Fibroblast of skin of right biceps (primary cell): ENCODE measurements around the gene EYA2.
"Not testable (repeated sequence)": the region's sequence is repeated elsewhere in the genome, so short reads cannot be mapped to it uniquely, and the experiment has no call there.

Experiments
- DNase-seq: peaks from one replicate; pipeline ENCODE4 v3.0.0-alpha.2; 2013

The EYA2 gene

DNA sequence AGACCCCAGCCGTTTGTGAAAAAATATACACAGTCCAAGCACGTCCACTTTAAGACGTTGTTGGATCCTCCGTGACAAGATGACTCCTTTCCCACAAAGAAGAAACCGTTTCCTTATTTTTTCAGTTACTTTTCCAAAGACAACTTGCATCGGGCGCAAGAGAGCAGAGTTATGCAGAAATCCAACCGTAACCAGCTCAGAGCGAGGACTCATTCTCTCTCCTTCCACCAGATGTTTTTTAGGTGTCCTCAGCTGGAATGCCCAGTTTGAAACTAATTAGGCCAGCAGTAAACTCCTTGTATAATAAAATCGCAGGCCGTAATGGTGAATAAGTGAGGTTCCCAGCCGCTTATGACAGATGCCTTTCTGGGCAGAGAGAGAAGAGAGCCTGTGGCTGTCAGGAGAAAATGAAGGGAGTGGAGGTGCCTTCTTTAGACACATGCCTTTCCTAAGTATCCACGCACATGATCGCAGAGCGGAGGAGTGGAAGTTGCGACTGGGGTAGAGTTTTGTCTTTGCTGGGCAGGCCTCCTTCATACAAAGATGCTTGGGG lies 2.8 kb downstream of the EYA2 start:
- no peak for DNase-seq

DNA sequence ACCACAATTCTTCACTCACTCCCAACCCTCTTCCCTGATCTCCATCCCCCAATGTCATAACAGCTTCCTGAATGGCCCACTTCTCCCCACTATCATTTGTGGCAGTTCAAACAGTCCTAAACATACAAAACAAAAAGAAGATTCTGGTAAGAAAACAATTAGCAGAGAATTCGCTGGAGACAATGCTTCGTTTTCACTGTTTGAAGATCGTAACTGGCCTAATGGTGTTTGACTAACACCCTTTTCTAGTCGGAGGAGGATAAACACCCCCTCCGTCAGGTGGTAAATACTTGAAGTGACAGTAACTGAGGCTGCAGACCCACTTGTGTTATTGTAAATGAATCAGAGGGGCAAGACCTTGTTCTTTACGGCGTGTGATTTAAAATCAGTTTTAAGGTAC lies 3.8 kb downstream of the EYA2 start:
- no peak for DNase-seq

DNA sequence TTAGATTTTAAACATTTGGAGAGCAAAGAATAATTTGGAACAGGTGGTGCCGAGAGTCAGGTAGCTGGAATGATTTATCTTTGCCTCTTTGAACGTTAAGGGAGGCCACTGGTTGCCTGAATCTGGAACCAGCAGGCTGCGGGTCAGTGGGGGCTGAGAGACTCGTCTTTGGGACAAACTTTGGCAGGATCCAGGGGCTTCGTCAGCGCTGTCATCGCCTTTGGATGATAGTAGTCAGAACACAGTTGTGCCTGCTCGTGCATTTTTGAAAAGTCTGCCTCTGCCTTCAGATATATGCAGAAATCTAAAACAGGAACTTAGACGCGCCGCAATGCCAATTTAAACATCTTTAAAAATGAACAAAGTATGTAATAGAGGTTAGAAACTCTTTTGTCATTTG lies 5.0 kb downstream of the EYA2 start:
- DNase-seq: no peak

DNA sequence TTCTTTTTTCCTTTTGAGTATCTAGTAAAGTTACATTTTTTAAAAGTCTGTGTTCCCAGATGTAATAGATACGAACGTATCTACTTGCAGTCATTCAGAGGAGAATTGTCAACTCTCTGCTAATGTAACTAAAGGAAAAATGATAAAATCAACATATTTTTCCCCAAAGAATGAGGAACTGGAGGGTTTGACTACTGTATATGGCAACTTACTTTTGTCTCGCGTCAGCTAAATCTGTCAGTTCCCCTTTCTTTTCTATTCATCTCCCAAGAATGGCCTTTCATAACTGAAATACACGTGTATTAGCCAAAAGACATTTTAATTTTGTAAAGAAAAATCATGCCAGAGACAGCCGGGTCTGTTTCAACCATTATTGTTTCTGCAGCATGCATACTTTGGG lies 5.4 kb downstream of the EYA2 start:
- no peak for DNase-seq

DNA sequence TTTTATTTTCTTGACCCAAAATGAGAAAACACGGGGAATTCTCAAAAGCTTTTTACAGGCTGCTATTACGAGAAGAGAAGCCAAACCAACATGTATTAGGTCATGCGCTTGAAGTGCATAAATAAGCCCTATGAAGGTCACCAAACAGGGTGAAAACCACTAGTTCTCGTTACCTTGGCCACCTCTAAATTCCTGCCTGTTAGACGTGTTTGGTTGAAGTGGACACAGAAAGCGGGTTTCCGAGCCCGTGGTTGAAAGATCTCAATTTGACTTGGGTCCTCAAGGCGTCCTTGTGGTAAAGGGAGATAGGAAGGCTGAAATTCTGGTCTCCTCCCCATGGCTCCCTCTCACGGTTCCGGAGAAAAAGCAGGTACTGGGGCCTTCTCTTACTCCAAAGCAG lies 6.2 kb downstream of the EYA2 start:
- DNase-seq: no peak

DNA sequence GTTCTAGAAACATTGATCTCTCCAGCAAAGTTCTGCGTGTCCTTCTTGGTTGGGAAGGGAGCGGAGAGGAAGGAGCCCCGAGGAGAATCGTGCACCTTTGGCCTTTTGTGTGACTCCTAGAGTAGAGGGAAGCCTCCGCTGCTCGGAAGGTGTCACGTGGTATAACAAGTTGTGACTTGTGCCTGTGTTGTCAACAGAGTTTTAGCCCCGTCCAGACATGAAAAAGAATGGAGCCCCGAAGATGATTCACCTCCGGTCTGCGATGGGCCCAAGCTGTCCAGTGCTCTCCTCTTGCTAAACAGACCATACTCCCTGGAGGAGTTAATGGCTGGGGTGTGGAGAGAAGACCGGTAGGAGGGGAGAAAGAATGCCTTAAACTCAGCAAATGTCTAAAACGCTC lies 7.0 kb downstream of the EYA2 start:
- DNase-seq: no peak

DNA sequence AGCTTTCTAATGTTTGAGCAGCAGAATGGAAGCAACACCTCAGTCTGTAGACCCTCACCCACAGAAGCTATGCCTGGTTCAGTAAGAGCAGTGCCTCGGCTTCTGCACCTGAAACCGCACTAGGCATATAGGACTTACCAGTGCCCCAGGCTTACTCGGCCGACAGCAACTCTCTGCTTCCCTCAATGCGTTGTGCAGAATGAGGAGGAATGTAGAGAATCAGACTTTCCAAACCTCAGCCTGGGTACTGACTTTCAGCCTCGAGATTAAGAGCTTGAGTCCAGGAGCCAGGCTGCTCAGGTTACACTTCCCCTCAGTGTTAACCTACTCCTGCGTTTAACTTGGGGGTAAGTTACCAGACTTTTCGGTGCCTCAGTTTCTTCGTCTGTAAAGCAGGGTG lies 8.6 kb downstream of the EYA2 start:
- DNase-seq: no peak

DNA sequence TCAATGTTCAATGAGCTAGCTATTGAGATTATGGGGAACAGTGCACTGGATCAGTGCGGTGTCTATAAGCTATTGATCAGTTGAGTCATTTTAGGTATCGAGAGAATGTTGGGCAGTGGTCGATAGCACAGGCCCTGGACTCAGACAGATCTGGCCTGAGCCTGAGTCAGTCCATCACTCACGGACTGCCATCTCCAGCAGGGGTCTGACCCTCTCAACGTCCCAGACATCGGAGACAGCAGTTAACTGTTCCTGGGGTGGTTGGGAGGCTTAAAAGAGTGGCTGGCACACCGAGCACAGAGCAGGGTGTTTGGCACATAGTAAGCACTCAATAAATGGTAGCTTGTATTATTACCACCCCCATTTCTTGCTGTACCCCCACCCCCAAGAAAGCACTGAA lies 9.3 kb downstream of the EYA2 start:
- DNase-seq: no peak

DNA sequence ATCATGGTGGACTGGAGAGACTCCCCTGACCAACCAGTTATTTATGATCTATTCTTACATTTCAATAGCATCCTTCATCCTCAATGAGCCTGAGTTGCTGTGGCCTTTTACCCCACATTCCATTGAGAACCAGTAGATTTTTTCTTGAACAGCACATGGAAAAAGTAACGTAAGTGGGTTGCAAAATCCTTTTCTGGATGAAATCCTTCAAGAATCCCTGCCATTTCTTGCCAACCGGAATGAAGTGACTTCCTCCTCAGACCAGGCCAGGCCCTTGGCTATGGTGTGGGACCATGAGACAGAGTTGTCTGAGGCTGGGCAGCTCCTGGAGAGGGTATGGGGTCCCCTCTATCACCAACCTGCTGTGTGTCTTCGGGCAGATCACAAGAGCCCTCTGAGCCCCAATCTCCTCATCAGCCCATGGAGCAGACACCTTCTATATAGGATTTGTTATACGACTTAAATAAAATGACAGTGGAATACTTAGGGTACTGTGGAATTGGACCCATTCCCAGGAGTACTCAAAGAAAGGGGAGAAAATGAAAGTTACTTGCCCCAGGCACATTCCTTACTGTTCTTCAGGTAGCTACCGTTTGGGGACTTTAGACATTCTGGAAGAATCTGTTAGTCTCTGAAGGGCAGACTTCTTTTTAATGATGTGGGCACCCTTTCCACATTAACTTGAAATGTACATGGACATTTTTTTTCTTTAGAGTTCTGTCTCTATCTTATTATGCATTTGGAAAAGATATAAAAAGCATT lies 10.9 kb downstream of the EYA2 start:
- no peak for DNase-seq

DNA sequence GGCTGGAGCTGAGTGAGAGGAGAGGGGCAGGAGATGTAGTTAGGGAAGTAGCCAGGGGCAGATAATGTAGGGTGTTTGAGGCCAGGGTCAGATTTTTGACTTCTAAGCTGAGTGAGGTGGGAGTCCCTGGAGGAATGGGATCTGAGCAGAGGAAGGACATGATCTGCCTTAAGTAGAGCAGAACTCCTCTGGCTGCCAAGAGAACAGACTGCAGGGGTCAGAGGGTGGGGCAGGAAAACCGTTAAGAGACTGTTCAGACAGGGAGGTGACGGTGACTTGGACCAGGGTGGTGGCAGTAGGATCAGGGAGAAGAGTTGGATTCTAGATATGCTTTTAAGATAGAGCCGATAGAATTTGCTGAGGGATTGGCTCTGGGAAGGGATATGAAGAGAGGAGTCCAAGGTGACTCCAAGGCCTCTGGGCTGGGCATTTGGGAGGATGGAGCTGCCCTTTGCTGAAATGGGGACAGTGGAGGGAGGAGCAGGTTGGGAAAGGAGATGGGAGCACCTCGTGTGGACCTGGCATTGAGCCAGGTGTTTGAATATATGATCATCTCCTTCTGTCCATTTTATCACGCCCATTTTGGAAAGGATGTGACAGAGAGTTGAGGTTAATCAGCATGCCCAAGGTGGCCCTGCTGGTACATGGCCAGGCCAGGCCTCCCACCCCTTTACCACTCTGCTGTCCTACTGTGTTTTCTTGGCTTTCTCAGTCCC lies 18.8 kb downstream of the EYA2 start:
- DNase-seq: no peak

DNA sequence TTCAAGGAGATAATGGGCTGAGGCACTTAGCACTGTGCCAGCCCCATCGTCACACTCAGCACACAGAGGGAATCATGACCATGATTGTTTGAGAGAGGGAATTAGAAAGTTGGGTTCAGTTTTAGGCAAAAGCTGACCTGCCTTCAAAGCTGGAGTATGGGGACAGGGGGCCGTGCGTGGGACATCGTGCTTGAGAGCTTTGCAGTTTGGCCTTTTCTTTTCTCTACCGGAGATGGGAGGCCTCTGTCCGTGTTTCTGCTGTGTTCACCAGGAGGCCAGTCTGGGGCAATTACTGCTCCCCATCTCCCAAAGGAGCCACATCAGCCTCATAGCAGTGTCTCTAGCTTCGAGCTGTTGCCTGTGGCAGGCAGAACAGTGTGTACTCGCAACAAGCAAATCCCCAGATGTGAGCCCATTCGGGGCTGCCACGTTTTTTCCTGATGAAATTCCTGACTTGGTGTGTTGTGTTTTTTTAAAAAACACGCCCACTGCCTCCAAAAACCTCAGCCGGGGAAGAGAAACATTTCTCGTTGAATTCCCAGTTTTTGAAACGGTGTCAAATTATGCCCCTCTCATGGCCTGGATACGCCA lies 20.2 kb downstream of the EYA2 start:
- DNase-seq: no peak

DNA sequence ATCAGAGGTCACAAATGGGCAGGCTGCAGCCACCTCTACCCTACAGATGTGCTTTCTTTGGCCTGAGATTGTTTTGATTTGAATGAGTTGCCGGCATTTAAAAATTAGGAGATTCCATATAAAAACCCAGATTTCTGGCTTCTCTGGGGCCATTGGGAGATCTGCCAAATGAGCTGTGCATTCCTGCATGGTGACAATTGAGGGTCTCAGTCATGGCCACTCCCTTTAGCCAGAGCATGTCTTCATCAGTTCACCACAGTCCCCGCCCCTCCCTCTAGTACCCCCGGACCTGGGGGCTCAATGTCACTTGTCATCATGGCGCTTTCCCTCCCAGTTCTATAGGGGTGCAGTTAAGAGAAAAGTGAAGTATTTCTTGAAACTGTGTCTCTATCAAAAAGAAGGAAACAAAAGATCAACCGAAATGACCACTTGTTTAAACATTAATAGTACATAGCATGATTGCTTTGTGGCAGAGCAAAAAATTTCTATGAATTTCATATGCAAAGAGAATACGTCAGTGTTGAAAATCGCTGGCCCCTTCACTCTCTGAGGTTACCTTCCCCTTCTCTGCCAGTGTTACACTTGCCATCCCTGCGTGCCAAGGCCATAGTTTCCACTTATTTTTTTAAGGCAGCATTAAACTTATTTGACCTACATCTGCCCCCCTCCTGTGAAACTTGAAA lies 21.1 kb downstream of the EYA2 start:
- peak; percentile 44 for DNase-seq

DNA sequence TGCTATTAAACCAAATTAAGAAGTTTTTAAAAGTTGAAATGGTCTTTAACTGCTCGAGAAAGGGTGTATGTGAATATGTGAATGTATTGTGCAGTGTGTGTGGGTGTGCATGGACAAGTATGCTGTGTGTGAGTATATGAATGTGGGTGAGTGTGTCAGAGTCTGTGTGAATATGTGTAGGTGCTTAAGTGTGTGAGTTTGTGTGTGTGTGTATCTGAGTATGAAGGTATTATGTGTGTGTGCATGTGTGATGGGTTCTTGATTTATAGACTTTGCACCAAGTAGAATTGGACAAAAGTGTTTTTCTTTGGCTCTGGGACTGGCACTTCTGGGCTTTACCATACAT lies 21.6 kb downstream of the EYA2 start:
- no peak for DNase-seq

DNA sequence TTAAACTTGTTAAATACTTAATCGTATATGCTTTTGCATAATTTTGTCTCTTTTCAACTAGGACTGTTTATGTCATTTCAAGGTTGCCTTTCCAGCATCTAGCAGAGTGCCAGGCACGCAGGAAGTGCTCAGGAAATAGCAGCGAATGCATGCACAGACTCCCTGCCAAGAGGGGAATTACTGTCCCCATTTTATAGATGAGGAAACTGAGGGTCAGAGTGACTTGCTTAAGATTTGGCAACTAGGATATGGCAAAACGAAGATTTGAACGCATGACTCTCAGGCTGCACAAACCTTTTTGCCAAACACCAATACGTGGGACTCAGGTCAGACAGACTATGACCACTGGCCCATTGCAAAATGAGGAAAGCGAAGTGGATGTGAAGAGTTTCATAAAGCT lies 22.5 kb downstream of the EYA2 start:
- DNase-seq: no peak

DNA sequence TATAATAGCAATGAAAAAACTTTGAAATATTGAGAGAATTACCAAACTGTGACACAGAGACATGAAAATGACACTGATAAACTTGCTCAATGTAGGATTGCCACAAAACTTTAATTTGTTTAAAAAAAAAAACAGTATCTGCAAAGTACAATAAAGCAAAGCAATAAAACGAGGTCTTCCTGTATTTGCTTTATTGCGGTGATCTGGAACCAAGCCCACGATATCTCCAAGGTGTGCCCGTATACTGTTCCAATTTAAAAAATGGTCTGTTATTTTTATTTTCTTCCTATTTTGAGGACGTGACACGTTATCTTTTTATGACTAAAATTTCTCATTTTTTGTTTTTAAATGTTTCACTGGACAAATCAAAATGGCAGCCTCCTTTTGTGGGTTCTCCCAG lies 25.5 kb downstream of the EYA2 start:
- no peak for DNase-seq

DNA sequence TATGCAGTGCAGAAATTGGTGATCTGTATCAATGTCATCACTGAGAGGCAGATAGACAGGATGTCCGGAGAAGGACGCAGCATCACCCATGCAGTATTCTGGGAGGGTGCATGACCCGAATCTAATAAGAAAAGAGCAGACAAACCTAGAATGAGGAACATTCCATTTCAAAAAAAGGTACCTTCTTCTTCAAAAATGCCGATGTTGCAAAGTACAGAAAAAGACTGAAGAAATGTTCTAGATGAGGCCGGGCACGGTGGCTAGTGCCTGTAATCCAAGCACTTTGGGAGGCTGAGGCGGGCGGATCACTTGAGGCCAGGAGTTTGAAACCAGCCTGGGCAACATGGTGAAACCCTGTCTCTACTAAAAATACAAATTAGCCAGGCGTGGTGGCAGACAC lies 28.2 kb downstream of the EYA2 start:
- not testable (repeated sequence) for DNase-seq

DNA sequence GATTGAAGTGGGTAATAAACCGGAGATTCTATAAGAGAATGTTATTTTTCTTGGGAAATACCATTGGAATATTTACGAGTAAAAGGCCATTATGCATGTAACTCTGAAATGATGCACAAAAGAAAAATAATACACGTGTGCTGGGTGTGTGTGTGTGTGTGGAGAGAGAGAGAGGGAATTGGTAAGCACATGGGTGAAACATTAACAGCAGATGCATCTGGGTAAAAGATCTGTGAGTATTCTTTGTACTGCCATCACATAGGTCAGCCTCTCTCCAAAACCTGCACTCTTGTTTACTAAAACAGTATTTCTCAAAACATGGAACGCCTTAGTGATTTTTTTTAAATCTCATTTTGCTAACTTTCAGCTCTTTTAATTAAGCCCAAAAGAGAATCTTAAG lies 28.9 kb downstream of the EYA2 start:
- DNase-seq: no peak

DNA sequence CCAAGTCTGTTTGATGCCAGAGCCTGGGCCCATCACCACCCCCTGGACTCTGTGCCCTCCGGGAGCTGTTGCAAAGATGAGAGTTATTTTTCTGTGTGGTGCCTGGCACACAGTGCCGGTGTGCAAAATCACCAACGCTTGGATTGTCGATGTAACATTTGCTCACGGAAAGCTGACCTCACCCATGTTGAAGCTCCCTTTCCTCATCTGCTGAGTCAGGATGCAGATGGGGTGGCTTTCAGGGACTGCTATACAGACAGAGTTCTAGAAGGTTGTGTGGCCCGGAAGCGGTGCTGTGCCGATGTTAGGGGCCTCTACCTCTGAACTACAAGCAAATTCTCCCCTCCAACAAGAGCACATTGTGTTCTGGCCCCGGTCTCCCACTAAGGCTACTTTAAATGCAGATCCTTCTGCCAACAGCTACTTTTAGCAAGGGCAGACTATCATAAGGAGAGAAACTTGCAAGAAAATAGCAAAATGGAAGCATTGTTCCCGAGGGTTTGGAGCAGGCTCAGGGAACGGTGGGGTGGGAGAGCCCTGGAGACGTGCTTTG lies 34.0 kb downstream of the EYA2 start:
- peak; percentile 42 for DNase-seq

DNA sequence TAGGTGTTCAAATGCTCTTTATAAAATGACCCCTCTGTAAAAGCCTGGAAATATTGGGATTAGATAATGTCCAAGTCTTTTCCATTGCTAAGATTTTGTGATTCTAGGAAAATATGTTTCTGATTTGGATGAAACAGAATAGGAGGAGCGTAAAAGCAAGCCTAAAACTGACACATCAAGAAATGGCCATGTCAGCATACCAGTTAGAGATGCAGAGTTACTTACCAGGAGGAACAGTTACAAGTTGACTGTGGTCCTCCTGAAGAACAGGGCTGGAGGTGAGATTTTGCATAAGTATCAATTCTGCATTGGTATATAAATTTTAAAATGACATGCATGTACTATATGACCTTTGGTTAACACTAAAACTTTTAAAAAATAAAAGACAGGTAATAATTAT lies 35.3 kb downstream of the EYA2 start:
- DNase-seq: no peak

DNA sequence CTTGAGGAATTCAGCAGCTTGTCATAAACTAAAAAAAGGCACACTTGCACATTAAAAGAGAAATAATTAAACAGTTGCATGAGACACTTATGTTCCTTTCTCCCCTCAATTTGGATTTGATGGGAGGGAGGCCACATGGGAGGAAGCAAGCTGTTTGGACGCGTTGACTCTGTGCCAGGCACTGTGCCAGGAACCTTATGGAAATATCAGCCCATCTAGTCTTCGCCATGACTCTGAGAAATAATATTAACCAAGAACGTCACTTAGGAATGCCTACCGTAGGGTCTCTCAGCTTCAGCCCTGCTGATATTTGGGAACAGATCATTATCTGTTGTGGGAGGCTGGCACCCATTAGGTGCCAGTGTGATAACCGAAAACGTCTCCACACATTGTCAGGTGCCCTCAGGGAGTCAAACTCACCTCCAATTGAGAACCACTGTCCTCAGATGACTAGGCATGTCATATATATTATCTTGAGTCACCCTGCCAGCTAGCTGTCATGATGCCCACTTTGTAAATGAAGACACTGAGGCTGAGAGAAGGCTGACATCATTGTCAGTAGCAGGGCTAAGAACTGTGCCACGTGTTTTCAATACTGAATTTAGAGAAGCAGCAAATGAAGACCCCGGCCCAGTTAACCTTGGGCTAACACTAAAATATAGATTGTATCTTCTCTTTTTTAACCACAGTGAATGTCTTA lies 36.1 kb downstream of the EYA2 start:
- DNase-seq: peak; percentile 20

DNA sequence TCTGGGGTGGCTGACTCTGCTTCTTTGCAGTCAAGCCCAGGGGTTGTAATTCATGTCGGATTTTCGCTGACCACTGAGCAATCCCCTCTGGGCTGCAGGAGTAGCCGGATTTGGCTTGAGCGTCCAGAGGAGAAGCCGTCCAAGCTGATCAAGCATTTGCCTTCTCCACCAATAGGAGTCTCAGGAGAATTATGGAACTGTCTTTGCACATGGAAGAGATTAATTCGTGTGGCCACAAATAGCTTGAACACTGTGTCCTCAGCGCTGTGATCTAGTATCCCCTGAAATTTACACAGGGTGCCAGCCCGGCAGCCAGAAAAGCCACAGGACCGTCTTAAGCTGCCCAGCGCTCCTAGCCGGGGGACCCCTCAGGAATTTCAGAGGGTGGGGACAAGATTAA lies 37.1 kb downstream of the EYA2 start:
- DNase-seq: peak; percentile 22

DNA sequence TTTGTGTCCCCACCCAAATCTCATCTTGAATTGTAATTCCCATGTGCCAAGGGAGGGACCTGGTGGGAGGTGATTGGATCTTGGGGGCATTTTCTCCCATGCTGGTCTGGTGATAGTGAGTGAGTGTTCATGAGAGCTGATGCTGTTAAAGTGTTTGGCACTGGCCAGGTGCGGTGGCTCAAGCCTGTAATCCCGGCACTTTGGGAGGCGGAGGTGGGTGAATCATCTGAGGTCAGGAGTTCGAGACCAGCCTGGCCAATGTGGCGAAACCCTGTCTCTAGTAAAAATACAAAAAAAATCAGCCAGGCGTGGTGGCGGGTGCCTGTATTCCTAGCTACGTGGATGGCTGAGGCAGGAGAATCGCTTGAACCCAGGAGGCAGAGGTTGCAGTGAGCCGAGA lies 37.8 kb downstream of the EYA2 start:
- DNase-seq: not testable (repeated sequence)

DNA sequence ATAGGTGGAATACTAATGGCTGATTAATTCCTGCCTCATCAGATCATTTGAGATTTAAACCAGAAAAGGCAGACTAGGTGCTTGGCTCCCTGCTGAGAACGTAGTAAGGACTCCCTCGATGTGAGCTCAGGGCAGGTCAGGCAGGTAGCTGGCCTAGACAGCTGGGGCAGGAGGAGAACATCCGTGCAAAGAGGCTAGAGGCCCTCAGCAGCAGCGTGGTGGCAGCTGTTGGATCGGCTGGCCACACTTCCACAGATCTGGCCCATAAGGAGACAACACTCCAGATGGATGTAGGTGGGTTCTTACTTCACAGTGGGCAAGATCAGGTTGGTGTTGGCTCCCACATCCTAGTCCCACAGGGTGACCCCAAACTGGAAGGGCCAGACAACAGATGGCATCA lies 38.5 kb downstream of the EYA2 start:
- no peak for DNase-seq
